GM10248 (cell line): Measurements from ENCODE around the gene MAPT.
A peak's percentile ranks its signal among the peaks of the same experiment; 100 is the strongest.

Source experiments
- CTCF ChIA-PET: fragments of 300-600 bp; sonication (Branson Sonifier 250); formaldehyde crosslinking; extraction: SDS; loops from one replicate; lab custom pipeline; 2021; ENCODE audit warnings: antibody characterized with exemption; lab: Yijun Ruan, JAX
- POLR2A ChIA-PET: fragments of 350-650 bp; sonication (Branson Sonifier 250); formaldehyde crosslinking; extraction: SDS; loops from one replicate; lab custom pipeline; 2020; ENCODE audit warnings: antibody characterized with exemption; lab: Yijun Ruan, JAX
- DNase-seq: peaks from one replicate; pipeline ENCODE4 v3.0.0; 2012; ENCODE audit errors: extremely low spot score
- CTCF ChIP-seq: IDR thresholded peaks from 2 replicates; pipeline ENCODE4 v1.5.1; 2012; ENCODE audit warnings: mild to moderate bottlenecking, low read depth; ENCODE audit errors: extremely low read depth, missing control alignments, control extremely low read depth

Gene MAPT

GRCh38 chr17:45889579-45889978 is 4.8 kb upstream of the MAPT start:
- TF ChIP-seq CTCF, result no peak
- CTCF ChIA-PET, result interaction anchor here (1.2 kb wide), 1 partner anchor 38 kb away, joined by 3 read pairs; no protein-coding TSS in a partner anchor
- POLR2A ChIA-PET, result no interaction called here
- DNase-seq, result no peak

GRCh38 chr17:45893725-45894021 is 681 bp upstream of the MAPT start:
- CTCF ChIA-PET, result interaction anchor here (0.8 to 1.3 kb wide), 5 partner anchors 14 to 30 kb away, joined by 3 to 5 read pairs (median 3); no protein-coding TSS in a partner anchor
- no peak for TF ChIP-seq CTCF
- DNase-seq, result no peak

GRCh38 chr17:45895304-45895968 is 1.1 kb downstream of the MAPT start:
- peak; percentile 10 for TF ChIP-seq CTCF
- POLR2A ChIA-PET, result no interaction called here
- DNase-seq, result no peak
- CTCF ChIA-PET, result no interaction called here

More at GRCh38 chr17:45893725-45894021, 681 bp upstream of the MAPT start:
- POLR2A ChIA-PET, result no interaction called here

- ChIA-PET CTCF (no interaction called here), POLR2A (no interaction called here)
- no peak for TF ChIP-seq CTCF
- DNase-seq, result no peak
These were observed 1.8 kb downstream of the MAPT start for GRCh38 chr17:45895969-45896785.

- TF ChIP-seq CTCF, result no peak
- POLR2A ChIA-PET, result no interaction called here
- CTCF ChIA-PET, result interaction anchor here (1.1 kb wide), 1 partner anchor 257 kb away, joined by 3 read pairs; no protein-coding TSS in a partner anchor
- no peak for DNase-seq
These were observed 2.7 kb downstream of the MAPT start for GRCh38 chr17:45896803-45897693.

- no peak for DNase-seq
- POLR2A ChIA-PET, result no interaction called here
- TF ChIP-seq CTCF, result no peak
- CTCF ChIA-PET, result no interaction called here
These were observed 5.8 kb downstream of the MAPT start for GRCh38 chr17:45900136-45900535.
